ENCODE data around the gene ARX. TPM values are rescaled to one million over a fixed set of nuclear protein-coding genes. Genes with fewer than 3 reads are reported as not detected.

The ARX gene
- polyA plus RNA-seq, 1 donor, result 1.8 TPM

DNA sequence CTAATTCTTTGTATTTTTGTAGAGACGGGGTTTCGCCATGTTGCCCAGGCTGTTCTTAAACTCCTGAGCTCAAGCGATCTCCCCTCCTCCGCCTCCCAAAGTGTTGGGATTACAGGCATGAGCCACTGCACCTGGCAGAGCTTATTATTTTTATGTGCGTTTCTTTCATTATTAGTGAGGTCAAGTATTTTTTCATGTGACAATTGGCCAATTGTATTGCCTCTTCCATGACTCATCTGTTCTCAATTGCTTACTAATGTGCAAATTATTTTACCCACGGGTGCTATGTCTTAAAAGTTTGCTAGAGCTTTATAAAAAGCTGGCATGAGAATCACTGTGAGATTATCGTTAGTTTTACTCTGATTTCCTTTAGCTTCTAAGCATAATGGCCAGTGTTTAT lies 13.0 kb upstream of the ARX start:
- Histone ChIP-seq H3K27ac (ENCODE audit: low read length) (no peak overlapping the region), H3K36me3 (ENCODE audit: control insufficient read depth, insufficient read depth, low read length) (no peaks in the 10 kb centered on the region), H3K27me3 (ENCODE audit: control insufficient read depth, insufficient read depth, low read length) (peaks cover 28% of the 10 kb centered on the region), H3K4me1 (ENCODE audit: control insufficient read depth, insufficient read depth, low read length) (no peaks in the 10 kb centered on the region), H3K4me3 (ENCODE audit: low read length) (no peak overlapping the region), H3K9me3 (ENCODE audit: control insufficient read depth, low read depth, low read length) (no peaks in the 10 kb centered on the region)
- WGBS (ENCODE audit: insufficient coverage, low lambda C conversion rate), result 0% methylated on average over 1 of the region's 7 CpGs
- DNase-seq, result no peak

DNA sequence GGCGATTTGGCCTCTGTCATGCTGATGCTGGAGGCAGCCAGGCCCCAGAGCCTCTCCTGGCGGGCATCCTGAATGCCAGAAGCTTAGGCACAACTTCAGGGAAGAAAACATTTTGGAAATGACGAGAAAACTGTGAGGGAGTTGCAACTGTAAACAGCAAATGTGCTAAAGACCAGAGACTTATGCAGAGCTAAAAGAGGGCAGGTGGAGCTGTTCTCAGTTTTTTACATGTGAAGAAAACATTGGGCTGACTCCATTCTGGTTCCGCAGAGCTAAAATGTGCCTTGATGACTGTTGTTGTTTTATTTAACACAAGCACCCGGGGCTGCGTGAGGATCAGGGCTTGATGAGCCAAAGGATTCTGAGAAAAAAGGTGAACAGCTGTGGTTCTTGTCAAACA lies 10.8 kb upstream of the ARX start:
- Histone ChIP-seq H3K36me3 (ENCODE audit: control insufficient read depth, insufficient read depth, low read length) (no peaks in the 10 kb centered on the region), H3K4me1 (ENCODE audit: control insufficient read depth, insufficient read depth, low read length) (no peaks in the 10 kb centered on the region), H3K27ac (ENCODE audit: low read length) (no peak overlapping the region), H3K9me3 (ENCODE audit: control insufficient read depth, low read depth, low read length) (peaks cover 6% of the 10 kb centered on the region), H3K4me3 (ENCODE audit: low read length) (no peak overlapping the region), H3K27me3 (ENCODE audit: control insufficient read depth, insufficient read depth, low read length) (peaks cover 49% of the 10 kb centered on the region)
- DNase-seq, result no peak
- no CpG with 5 or more reads among the region's 6 CpGs for WGBS (ENCODE audit: insufficient coverage, low lambda C conversion rate)

DNA sequence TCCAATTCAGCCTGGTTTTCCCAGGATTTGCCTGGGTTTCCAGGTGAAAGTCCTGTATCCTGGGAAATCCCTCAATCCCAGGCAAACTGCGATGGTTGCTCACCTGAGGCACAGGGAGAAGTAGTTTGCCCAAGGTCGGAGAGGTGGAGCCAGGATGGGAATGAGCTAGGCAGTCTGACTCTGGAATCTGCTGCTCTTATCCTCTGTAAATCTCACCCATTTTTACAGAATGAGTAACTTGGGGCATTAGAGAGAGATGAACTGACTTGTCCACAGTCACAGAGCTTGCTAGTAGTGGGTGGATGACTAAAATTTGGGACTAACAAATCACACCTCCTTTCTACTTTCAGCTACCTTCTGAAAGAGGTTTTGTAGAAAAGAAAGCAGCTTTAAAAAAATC lies 9.8 kb upstream of the ARX start:
- Histone ChIP-seq H3K4me3 (ENCODE audit: low read length) (no peak overlapping the region), H3K4me1 (ENCODE audit: control insufficient read depth, insufficient read depth, low read length) (peaks cover 2% of the 10 kb centered on the region), H3K27ac (ENCODE audit: low read length) (no peak overlapping the region), H3K36me3 (ENCODE audit: control insufficient read depth, insufficient read depth, low read length) (no peaks in the 10 kb centered on the region), H3K9me3 (ENCODE audit: control insufficient read depth, low read depth, low read length) (peaks cover 6% of the 10 kb centered on the region), H3K27me3 (ENCODE audit: control insufficient read depth, insufficient read depth, low read length) (peaks cover 59% of the 10 kb centered on the region)
- no CpG with 5 or more reads among the region's 2 CpGs for WGBS (ENCODE audit: insufficient coverage, low lambda C conversion rate)
- no peak for DNase-seq

- peaks cover 2% of the 10 kb centered on the region for H3K4me1 ChIP-seq (ENCODE audit: control insufficient read depth, insufficient read depth, low read length)
- H3K9me3 ChIP-seq (ENCODE audit: control insufficient read depth, low read depth, low read length), result peaks cover 6% of the 10 kb centered on the region
- H3K4me3 ChIP-seq (ENCODE audit: low read length), result no peak overlapping the region
- WGBS (ENCODE audit: insufficient coverage, low lambda C conversion rate), result no CpG with 5 or more reads among the region's 1 CpG
- no peak overlapping the region for H3K27ac ChIP-seq (ENCODE audit: low read length)
- peaks cover 73% of the 10 kb centered on the region for H3K27me3 ChIP-seq (ENCODE audit: control insufficient read depth, insufficient read depth, low read length)
- no peaks in the 10 kb centered on the region for H3K36me3 ChIP-seq (ENCODE audit: control insufficient read depth, insufficient read depth, low read length)
- no peak for DNase-seq
Observed at GRCh38 chrX:25023908-25024307, 8.1 kb upstream of the ARX start.

DNA sequence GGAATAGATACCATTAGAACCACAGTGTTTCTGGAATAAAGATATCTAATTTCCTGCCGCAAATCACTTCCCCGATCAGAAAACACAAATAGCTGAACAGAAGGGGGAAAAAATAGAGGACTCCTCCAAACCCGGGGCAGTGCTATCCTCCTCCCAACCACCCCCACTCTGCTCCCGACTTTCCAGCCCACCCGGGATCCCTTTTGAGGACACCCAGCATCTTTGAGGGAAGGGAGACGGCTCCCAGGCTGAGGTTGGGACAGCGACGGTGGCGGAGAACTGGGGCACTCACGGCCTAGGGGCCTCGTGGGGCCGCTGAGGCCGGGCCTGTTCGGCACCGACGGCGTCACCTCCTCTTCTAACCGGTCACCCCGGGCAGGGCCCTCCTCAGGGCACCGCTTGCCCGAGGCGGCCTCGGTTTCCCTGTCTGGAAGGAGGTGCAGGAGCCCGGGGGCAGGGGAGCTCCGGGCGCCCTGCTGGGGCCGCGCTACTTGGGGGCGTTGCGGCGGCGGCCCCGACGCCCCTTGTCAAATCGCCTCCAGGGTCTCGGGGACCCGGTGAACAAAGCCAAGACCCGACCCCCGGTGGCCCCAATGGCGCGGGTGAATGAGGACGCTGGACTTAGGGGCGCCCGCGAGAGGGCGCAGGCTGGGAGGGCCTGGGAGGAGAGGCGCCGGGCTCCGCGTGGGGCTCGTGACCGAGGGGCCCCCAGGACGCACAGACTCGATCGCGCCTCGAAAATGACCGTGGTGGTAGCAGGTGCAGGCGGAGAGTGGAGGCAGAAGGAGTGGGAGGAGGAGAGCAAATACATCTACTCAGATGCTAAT lies 6.9 kb upstream of the ARX start:
- peaks cover 2% of the 10 kb centered on the region for H3K4me1 ChIP-seq (ENCODE audit: control insufficient read depth, insufficient read depth, low read length)
- peak in 1 of 2 donors; percentile 9 for DNase-seq
- no CpG with 5 or more reads among the region's 59 CpGs for WGBS (ENCODE audit: insufficient coverage, low lambda C conversion rate)
- peaks cover 84% of the 10 kb centered on the region for H3K27me3 ChIP-seq (ENCODE audit: control insufficient read depth, insufficient read depth, low read length)
- no peaks in the 10 kb centered on the region for H3K36me3 ChIP-seq (ENCODE audit: control insufficient read depth, insufficient read depth, low read length)
- H3K9me3 ChIP-seq (ENCODE audit: control insufficient read depth, low read depth, low read length), result peaks cover 6% of the 10 kb centered on the region
- no peak overlapping the region for H3K27ac ChIP-seq (ENCODE audit: low read length)
- no peak overlapping the region for H3K4me3 ChIP-seq (ENCODE audit: low read length)

GRCh38 chrX:25020905-25021449 lies 5.2 kb upstream of the ARX start:
- Histone ChIP-seq H3K27me3 (ENCODE audit: control insufficient read depth, insufficient read depth, low read length) (peaks cover 92% of the 10 kb centered on the region), H3K4me3 (ENCODE audit: low read length) (no peak overlapping the region), H3K9me3 (ENCODE audit: control insufficient read depth, low read depth, low read length) (peaks cover 6% of the 10 kb centered on the region), H3K36me3 (ENCODE audit: control insufficient read depth, insufficient read depth, low read length) (no peaks in the 10 kb centered on the region), H3K4me1 (ENCODE audit: control insufficient read depth, insufficient read depth, low read length) (peaks cover 5% of the 10 kb centered on the region), H3K27ac (ENCODE audit: low read length) (no peak overlapping the region)
- WGBS (ENCODE audit: insufficient coverage, low lambda C conversion rate), result no CpG with 5 or more reads among the region's 35 CpGs
- DNase-seq, result peak in 1 of 2 donors; percentile 20

- no peak for DNase-seq
- peaks cover 5% of the 10 kb centered on the region for H3K4me1 ChIP-seq (ENCODE audit: control insufficient read depth, insufficient read depth, low read length)
- no CpG with 5 or more reads among the region's 27 CpGs for WGBS (ENCODE audit: insufficient coverage, low lambda C conversion rate)
- H3K36me3 ChIP-seq (ENCODE audit: control insufficient read depth, insufficient read depth, low read length), result no peaks in the 10 kb centered on the region
- peaks cover 95% of the 10 kb centered on the region for H3K27me3 ChIP-seq (ENCODE audit: control insufficient read depth, insufficient read depth, low read length)
- no peak overlapping the region for H3K27ac ChIP-seq (ENCODE audit: low read length)
- H3K9me3 ChIP-seq (ENCODE audit: control insufficient read depth, low read depth, low read length), result peaks cover 11% of the 10 kb centered on the region
- no peak overlapping the region for H3K4me3 ChIP-seq (ENCODE audit: low read length)
Observed at GRCh38 chrX:25020391-25020904, 4.7 kb upstream of the ARX start.

DNA sequence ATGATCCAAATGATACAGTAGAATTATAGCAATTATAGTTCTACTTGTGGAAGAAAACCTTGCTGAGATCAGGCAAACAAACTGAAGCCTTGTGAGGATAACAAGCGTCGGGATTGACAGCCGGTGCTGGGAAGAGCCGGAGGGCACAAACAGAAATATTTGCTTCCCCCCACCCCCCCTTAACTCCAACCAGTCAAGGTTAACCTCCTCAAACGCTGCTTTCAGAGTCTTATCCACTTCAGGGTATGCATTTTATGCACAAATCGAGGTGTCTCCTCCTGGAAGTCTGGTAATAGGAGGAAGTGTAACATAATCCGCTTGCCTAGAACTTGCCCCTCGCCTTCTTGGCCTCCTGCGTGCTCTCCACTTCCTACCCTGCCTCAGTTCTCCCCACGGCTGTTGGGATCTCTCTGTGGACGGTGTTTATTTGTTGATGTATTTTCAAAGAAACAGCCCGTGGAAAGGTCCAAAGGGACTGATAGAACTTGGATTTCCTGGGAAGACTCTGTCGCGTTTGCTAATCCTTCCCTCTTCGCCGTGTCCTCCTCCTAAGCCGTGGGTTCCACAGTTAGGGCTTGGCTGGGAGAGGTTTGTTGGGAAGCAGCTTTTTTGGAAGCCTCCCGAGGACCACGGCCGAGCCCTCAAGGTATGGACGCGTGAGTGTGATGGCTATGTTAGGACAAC lies 4.1 kb upstream of the ARX start:
- H3K9me3 ChIP-seq (ENCODE audit: control insufficient read depth, low read depth, low read length), result peaks cover 13% of the 10 kb centered on the region
- no peak overlapping the region for H3K4me3 ChIP-seq (ENCODE audit: low read length)
- H3K4me1 ChIP-seq (ENCODE audit: control insufficient read depth, insufficient read depth, low read length), result peaks cover 5% of the 10 kb centered on the region
- H3K27ac ChIP-seq (ENCODE audit: low read length), result no peak overlapping the region
- peaks cover 96% of the 10 kb centered on the region for H3K27me3 ChIP-seq (ENCODE audit: control insufficient read depth, insufficient read depth, low read length)
- WGBS (ENCODE audit: insufficient coverage, low lambda C conversion rate), result no CpG with 5 or more reads among the region's 22 CpGs
- no peaks in the 10 kb centered on the region for H3K36me3 ChIP-seq (ENCODE audit: control insufficient read depth, insufficient read depth, low read length)
- DNase-seq, result no peak

DNA sequence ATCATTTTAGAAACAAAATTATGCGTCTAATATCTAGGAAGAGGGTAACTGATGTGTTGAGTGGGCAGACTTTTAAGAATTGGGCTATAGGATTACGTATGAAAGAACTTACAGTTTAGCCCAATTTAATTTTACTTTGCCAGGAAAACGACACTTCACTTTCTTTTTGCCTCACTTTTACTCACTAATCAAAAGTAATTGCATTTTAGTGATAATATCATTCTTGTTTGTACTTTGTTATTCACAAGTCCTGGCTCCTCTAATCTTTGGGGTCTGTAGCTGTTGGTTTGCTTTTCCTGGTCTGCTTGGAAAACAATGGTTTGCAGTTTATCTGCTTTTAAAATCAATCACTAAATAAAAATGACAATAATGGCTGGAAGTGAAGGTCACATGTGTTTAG lies 2.9 kb upstream of the ARX start:
- H3K36me3 ChIP-seq (ENCODE audit: control insufficient read depth, insufficient read depth, low read length), result no peaks in the 10 kb centered on the region
- peaks cover 15% of the 10 kb centered on the region for H3K9me3 ChIP-seq (ENCODE audit: control insufficient read depth, low read depth, low read length)
- H3K27me3 ChIP-seq (ENCODE audit: control insufficient read depth, insufficient read depth, low read length), result peaks cover 98% of the 10 kb centered on the region
- no peak overlapping the region for H3K4me3 ChIP-seq (ENCODE audit: low read length)
- peaks cover 5% of the 10 kb centered on the region for H3K4me1 ChIP-seq (ENCODE audit: control insufficient read depth, insufficient read depth, low read length)
- 0% methylated on average over 2 of the region's 3 CpGs for WGBS (ENCODE audit: insufficient coverage, low lambda C conversion rate)
- H3K27ac ChIP-seq (ENCODE audit: low read length), result no peak overlapping the region
- DNase-seq, result no peak

DNA sequence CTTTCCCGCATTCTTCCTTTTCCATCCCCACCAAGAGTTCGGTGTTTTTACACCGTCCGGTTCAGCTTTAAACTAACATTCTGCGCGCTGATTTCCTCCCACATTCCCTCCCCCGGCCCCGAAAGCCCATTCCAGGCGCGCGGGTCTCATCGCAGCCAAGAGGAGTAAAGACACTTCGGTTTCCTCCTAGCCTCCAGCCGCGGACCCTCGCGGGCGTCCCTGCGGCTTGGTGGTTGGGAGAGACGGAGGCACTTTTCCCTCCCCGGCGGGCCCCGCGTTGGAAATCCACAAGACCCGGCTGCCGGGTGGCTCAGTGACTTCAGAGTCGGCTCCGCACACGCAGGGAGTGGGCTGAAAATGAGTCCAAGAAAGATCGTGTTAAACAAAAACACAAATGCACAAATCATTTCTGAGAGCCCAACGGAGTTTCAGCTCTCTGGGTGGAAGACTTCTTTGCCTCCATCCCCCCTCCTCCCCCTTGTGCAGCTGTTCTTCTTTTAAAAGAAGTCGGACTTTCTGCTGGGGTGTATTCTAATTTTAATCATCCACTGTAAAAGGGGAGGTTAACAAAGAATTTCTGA lies 2.0 kb upstream of the ARX start:
- H3K27ac ChIP-seq (ENCODE audit: low read length), result no peak overlapping the region
- no peak overlapping the region for H3K4me3 ChIP-seq (ENCODE audit: low read length)
- peaks cover 94% of the 10 kb centered on the region for H3K27me3 ChIP-seq (ENCODE audit: control insufficient read depth, insufficient read depth, low read length)
- no CpG with 5 or more reads among the region's 32 CpGs for WGBS (ENCODE audit: insufficient coverage, low lambda C conversion rate)
- DNase-seq, result no peak
- H3K4me1 ChIP-seq (ENCODE audit: control insufficient read depth, insufficient read depth, low read length), result peaks cover 5% of the 10 kb centered on the region
- no peaks in the 10 kb centered on the region for H3K36me3 ChIP-seq (ENCODE audit: control insufficient read depth, insufficient read depth, low read length)
- peaks cover 12% of the 10 kb centered on the region for H3K9me3 ChIP-seq (ENCODE audit: control insufficient read depth, low read depth, low read length)

All from large intestine (tissue), 3 donors.